GM12874 (cell line): ENCODE results near the gene MMP10.

Experiments used
- CTCF ChIP-seq: IDR thresholded peaks from 2 replicates; pipeline ENCODE4 v1.5.1; 2011; ENCODE audit warnings: low read depth, mild to moderate bottlenecking, control low read depth, low read length, moderate library complexity; ENCODE audit not compliant: insufficient read depth

The MMP10 gene

GRCh38 chr11:102762361-102762767 is 18.1 kb downstream of the MMP10 start:
- TF ChIP-seq CTCF: no peak

DNA sequence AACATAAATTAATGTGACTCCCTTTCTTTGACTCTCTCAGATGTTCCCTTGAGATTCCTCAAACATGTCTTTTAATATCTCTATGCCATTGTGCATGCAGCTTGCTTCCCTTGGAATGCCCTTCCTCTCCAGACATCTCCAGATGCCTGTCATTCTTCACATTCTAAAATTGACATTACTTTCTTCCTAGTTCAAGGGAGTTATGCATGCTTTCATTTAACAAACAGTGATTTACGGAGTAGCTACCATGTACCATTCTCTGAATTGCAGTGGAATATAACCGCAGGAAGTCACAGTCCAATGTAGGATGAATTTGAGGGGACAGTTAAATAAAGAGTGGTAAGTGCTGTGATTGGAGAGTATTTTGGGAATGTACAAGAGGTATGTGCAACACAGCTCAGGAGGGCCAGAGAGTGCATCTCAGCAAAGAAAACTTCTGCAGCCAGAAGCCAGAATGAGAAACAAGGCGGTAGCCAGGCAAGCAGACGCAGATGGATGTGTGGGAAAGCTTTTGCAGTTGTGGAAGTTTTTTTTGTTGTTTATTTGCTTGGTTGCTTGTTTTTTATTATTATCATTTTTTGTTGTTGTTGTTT is 18.7 kb downstream of the MMP10 start:
- TF ChIP-seq CTCF: no peak

- TF ChIP-seq CTCF: no peak
These were observed 19.9 kb downstream of the MMP10 start for GRCh38 chr11:102760344-102761035.

DNA sequence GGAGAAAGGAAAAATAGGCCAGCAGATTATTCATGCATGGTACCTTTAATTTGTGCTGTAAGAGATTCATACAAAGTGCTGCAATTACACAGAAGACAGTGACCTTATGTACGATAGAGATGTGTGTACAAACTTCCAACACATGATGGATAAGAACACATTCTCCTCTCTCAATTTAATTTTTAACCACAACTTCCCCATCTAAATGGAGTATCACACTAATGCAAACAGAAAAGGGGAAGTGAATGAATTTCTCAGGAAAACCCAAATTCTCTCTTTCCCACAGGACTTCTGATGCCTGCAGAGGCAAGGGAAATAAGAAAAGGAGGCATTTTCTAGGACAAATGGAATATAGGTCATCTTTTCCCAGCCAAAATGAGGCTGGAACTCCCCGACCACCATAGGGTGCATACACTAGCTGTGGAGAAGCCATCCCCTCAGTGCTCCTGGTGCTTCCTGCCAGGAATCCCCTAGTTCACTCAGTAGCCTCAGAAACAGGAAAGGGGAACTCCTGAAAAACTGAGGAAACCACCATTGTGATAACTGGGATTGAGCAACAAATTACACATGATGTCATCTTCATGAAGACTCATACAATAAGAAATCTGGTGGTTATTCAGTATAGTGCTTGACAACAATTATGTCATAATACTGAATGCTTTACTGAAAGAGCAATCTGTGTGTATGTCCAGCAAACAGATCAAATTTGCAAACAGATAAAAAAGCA is 22.4 kb downstream of the MMP10 start:
- no peak for TF ChIP-seq CTCF

DNA sequence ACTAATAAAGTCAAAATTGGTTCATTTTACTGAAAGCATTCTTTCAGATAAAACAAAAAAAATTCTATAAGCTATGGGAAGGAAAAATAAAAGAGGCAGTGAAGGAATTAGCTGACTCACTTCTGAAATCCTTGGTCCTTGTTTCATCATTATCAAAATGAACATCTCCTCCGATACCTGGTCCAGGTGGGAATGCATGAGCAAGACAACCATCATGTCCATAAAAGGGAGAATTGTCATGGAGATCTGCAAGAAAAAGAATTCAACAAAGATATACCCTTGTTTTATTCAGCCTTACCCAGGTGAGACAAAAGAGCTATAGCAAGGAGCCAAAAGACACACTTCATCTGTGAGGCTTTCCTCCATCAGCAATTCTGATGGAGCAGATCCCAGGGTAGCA is 27.2 kb downstream of the MMP10 start:
- no peak for TF ChIP-seq CTCF

GRCh38 chr11:102751673-102752072 is 28.8 kb downstream of the MMP10 start:
- no peak for TF ChIP-seq CTCF

- TF ChIP-seq CTCF: no peak
These were observed 31.2 kb downstream of the MMP10 start for GRCh38 chr11:102749101-102749722.
